ENCODE measurements around the gene TRPM4.

TRPM4 gene

DNA sequence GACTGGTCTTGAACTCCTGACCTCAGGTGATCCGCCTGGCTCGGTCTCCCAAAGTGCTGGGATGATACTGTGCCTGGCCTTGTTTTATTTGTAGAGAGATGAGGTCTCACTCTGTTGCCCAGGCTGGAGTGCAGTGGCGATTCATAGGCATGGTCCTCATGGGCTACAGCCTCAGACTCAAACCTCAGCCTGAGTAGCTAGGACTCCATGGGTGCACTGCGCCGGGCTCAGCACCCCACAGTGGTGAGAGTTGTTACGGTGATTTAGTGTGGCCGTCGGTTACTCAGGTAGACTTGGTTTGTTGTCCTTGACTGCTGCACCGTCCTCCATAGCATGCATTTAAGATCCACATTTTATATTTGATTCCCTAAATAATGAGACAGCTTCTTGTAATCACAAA lies 86.7 kb downstream of the TRPM4 start:
- Histone ChIP-seq H3K4me3 (ENCODE audit: low read depth in 1 of 2, low read length in 2 of 2) (no peak overlapping the region), H3K9me3 (ENCODE audit: control insufficient read depth in 1 of 2, low read length in 2 of 2) (no peaks in the 10 kb centered on the region), H3K36me3 (ENCODE audit: control insufficient read depth in 1 of 2, insufficient read depth in 2 of 2, low read length in 2 of 2) (no peaks in the 10 kb centered on the region), H3K27me3 (ENCODE audit: low read depth, low read length) (no peaks in the 10 kb centered on the region), H3K27ac (ENCODE audit: low read length) (no peak overlapping the region), H3K4me1 (ENCODE audit: control insufficient read depth in 1 of 2, insufficient read depth in 2 of 2, low read length in 2 of 2) (no peaks in the 10 kb centered on the region)

DNA sequence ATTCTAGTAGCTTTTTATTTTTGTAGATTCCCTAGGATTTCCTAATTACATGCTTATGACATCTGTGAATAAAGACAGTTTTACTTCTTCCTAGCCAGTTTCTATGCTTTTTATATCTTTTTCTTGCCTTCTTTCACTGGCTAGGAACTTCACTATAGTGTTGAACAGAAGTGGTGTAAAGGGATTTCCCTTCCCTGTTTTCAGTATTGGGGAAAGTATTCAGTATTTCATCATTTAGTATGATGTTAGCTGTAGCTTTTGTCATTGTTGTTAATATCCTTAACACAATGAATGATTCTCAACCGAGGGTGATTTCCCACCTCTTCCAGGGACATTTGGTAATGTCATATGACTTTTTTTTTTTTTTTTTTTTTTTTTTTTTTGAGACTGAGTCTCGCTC lies 90.1 kb downstream of the TRPM4 start:
- no peaks in the 10 kb centered on the region for H3K4me1 ChIP-seq (ENCODE audit: control insufficient read depth in 1 of 2, insufficient read depth in 2 of 2, low read length in 2 of 2)
- no peaks in the 10 kb centered on the region for H3K36me3 ChIP-seq (ENCODE audit: control insufficient read depth in 1 of 2, insufficient read depth in 2 of 2, low read length in 2 of 2)
- H3K27me3 ChIP-seq (ENCODE audit: low read depth, low read length): no peaks in the 10 kb centered on the region
- no peak overlapping the region for H3K4me3 ChIP-seq (ENCODE audit: low read depth in 1 of 2, low read length in 2 of 2)
- no peaks in the 10 kb centered on the region for H3K9me3 ChIP-seq (ENCODE audit: control insufficient read depth in 1 of 2, low read length in 2 of 2)
- H3K27ac ChIP-seq (ENCODE audit: low read length): no peak overlapping the region

DNA sequence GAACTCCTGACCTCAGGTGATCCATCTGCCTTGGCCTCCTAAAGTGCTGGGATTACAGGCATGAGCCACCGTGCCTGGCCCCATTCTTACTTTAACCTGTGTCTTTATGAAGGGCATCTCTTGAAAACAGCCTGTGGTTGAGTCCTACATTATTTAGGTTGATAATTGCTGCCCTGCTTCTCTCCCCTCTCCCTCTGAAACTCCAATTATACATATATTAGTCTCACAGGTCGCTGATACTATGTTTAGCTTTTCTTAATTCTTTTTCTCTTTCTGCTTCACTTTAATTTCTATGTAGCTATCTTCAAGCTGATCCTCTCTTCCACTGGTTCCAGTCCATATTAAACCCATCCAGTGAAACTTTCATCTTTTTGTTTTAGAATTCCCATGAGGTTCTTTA lies 92.3 kb downstream of the TRPM4 start:
- Histone ChIP-seq H3K36me3 (ENCODE audit: control insufficient read depth in 1 of 2, insufficient read depth in 2 of 2, low read length in 2 of 2) (no peaks in the 10 kb centered on the region), H3K4me1 (ENCODE audit: control insufficient read depth in 1 of 2, insufficient read depth in 2 of 2, low read length in 2 of 2) (no peaks in the 10 kb centered on the region), H3K27me3 (ENCODE audit: low read depth, low read length) (no peaks in the 10 kb centered on the region), H3K4me3 (ENCODE audit: low read depth in 1 of 2, low read length in 2 of 2) (no peak overlapping the region), H3K27ac (ENCODE audit: low read length) (no peak overlapping the region), H3K9me3 (ENCODE audit: control insufficient read depth in 1 of 2, low read length in 2 of 2) (no peaks in the 10 kb centered on the region)

DNA sequence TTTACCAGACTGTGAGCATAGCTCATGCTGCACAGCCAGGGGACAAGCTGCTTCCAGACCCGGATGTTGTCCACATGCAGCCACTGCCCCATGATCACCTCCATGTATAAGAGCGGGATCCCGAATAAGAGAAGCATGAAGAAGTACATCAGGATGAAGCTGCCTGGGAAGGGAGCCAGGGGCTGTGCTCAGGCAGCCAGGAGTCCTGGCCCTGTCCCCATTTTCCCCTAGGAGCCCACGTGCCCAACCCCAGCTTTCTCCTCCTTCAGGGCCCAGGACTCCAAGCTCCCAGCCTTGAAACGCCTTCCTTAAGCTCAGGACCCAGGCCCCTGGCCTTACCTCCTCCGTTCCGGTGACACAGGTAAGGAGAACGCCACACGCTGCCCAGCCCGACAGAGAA lies 98.1 kb downstream of the TRPM4 start:
- Histone ChIP-seq H3K9me3 (ENCODE audit: control insufficient read depth in 1 of 2, low read length in 2 of 2) (peaks cover 0 to 12% of the 10 kb centered on the region in 2 donors), H3K36me3 (ENCODE audit: control insufficient read depth in 1 of 2, insufficient read depth in 2 of 2, low read length in 2 of 2) (no peaks in the 10 kb centered on the region), H3K4me3 (ENCODE audit: low read depth in 1 of 2, low read length in 2 of 2) (no peak overlapping the region), H3K27ac (ENCODE audit: low read length) (no peak overlapping the region), H3K4me1 (ENCODE audit: control insufficient read depth in 1 of 2, insufficient read depth in 2 of 2, low read length in 2 of 2) (peaks cover 0 to 7% of the 10 kb centered on the region in 2 donors), H3K27me3 (ENCODE audit: low read depth, low read length) (no peaks in the 10 kb centered on the region)

DNA sequence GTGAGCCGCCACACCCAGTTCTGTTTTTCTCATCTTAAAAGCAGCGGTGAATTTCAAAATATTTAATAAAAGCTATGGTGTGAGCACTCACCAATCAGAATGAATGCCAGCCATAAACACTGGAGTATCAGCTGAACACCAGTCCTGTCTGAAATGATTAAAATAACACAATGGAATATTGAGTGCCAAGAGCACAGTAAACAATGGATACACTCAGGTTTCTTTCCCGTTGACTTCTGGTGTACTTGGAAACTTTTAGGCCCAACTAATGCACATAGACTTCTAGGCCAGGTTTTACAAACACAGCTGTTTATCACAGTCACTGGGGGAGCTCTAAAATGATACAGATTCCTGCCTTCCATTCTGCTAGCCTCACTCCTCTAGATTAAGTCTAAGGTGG lies 99.1 kb downstream of the TRPM4 start:
- no peaks in the 10 kb centered on the region for H3K27me3 ChIP-seq (ENCODE audit: low read depth, low read length)
- peaks cover 0 to 12% of the 10 kb centered on the region in 2 donors for H3K9me3 ChIP-seq (ENCODE audit: control insufficient read depth in 1 of 2, low read length in 2 of 2)
- no peaks in the 10 kb centered on the region for H3K36me3 ChIP-seq (ENCODE audit: control insufficient read depth in 1 of 2, insufficient read depth in 2 of 2, low read length in 2 of 2)
- no peak overlapping the region for H3K27ac ChIP-seq (ENCODE audit: low read length)
- H3K4me3 ChIP-seq (ENCODE audit: low read depth in 1 of 2, low read length in 2 of 2): no peak overlapping the region
- peaks cover 0 to 7% of the 10 kb centered on the region in 2 donors for H3K4me1 ChIP-seq (ENCODE audit: control insufficient read depth in 1 of 2, insufficient read depth in 2 of 2, low read length in 2 of 2)

Measured in muscle layer of duodenum (tissue), 2 donors.